Liver (tissue), 2 donors: ENCODE data around the gene SMAD1.

Experiments used
- CTCF ChIP-seq: fragments of 150-350 bp; IDR thresholded peaks from 2 replicates; pipeline ENCODE4 v1.5.1; 2017; ENCODE audit warnings: improper control_type of control experiment, low read depth, low read length; ENCODE audit not compliant: missing input control
- FOXA1 ChIP-seq: IDR thresholded peaks from 2 replicates; pipeline ENCODE4 v1.6.1; 2016; ENCODE audit warnings: antibody characterized with exemption
- donor health status: healthy.

DNA sequence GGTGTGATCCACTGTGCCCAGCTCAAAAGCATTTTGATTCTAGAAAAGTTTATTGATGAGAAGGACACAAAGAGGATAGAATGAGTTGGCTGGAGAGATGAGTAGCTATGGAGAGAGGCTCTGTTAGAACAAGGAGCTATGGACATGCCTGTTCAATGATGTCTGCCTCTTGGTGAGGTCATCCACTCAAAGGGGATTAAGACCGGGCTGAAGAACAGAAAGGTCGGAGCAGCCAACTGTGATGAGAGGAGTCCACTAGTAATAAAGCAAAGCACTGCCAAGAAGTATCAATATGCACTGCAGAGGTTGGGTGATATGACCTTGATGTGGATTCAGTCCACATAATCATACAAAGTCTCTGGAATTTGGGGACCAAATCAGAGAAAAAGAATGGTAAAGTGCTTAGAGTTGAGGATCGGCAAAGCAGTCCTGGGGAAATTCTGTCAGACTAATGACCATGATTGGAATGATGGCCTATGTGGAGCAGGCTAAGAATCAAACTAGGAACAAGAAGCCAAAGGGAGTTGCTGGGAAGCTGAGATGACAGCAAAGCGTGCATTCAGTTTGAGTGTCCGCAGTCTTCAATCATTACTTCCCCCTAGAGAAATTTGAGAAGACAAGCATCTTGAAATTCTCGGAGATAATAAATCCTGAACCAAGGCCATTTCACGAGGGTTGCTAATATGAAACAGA is 81.8 kb downstream of the SMAD1 start:
- TF ChIP-seq FOXA1 (no peak), CTCF (no peak)
